Mucosa of gallbladder (tissue), 1 donor: ENCODE measurements around the gene PPM1N. TPM values are rescaled to one million over a fixed set of nuclear protein-coding genes. Genes with fewer than 3 reads are reported as not detected.
"Not testable (repeated sequence)": the region's sequence is repeated elsewhere in the genome, so short reads cannot be mapped to it uniquely, and the experiment has no call there.

ENCODE experiments used
- DNase-seq: peaks from one replicate; pipeline ENCODE4 v3.0.0-alpha.2; 2020; ENCODE audit warnings: low spot score
- total RNA-seq: library from RNA; stranded (reverse); gene quantifications from one replicate; pipeline ENCODE4 v1.2.1, GENCODE V29; 2021
- donor health status: DM: no; HTN: no; CAD: no.

The PPM1N gene
- total RNA-seq, 1 donor from 2014 or later, result 2.2 TPM

GRCh38 chr19:45508417-45508860, 10.2 kb downstream of the PPM1N start:
- no peak for DNase-seq

- peak; percentile 71 for DNase-seq
Observed at GRCh38 chr19:45508861-45509691, 10.8 kb downstream of the PPM1N start.

GRCh38 chr19:45509692-45510015, 11.4 kb downstream of the PPM1N start:
- no peak for DNase-seq

GRCh38 chr19:45510352-45510751, 12.1 kb downstream of the PPM1N start:
- not testable (repeated sequence) for DNase-seq

GRCh38 chr19:45511074-45511473, 12.8 kb downstream of the PPM1N start:
- DNase-seq, result no peak

- DNase-seq, result no peak
Observed at GRCh38 chr19:45512881-45513483, 14.7 kb downstream of the PPM1N start.

GRCh38 chr19:45514376-45515051, 16.3 kb downstream of the PPM1N start:
- peak; percentile 65 for DNase-seq

- DNase-seq, result no peak
Observed at GRCh38 chr19:45515081-45515624, 16.9 kb downstream of the PPM1N start.

GRCh38 chr19:45515807-45516401, 17.7 kb downstream of the PPM1N start:
- no peak for DNase-seq

GRCh38 chr19:45517238-45517637, 19.0 kb downstream of the PPM1N start:
- DNase-seq, result no peak

GRCh38 chr19:45517641-45518468, 19.6 kb downstream of the PPM1N start:
- no peak for DNase-seq

- no peak for DNase-seq
Observed at GRCh38 chr19:45518469-45518826, 20.2 kb downstream of the PPM1N start.

- no peak for DNase-seq
Observed at GRCh38 chr19:45522010-45522941, 24.0 kb downstream of the PPM1N start.

GRCh38 chr19:45523642-45524256, 25.5 kb downstream of the PPM1N start:
- DNase-seq, result peak; percentile 83

- no peak for DNase-seq
Observed at GRCh38 chr19:45524575-45525129, 26.4 kb downstream of the PPM1N start.

GRCh38 chr19:45526143-45526542, 27.9 kb downstream of the PPM1N start:
- DNase-seq, result peak; percentile 55

GRCh38 chr19:45526971-45527370, 28.7 kb downstream of the PPM1N start:
- DNase-seq, result no peak

GRCh38 chr19:45527731-45528130, 29.5 kb downstream of the PPM1N start:
- DNase-seq, result no peak

GRCh38 chr19:45528149-45528743, 30.0 kb downstream of the PPM1N start:
- peak; percentile 62 for DNase-seq
